ENCODE data around the gene WRAP73. TPM values are rescaled to one million over a fixed set of nuclear protein-coding genes. Genes with fewer than 3 reads are reported as not detected.

WRAP73 gene
- total and polyA plus RNA-seq, 9 of the 15 experiments (the other 6 are each of a cell fraction or from before 2014, with no cell fraction given) = 4.3 to 51.8 (median 30.1) TPM

DNA sequence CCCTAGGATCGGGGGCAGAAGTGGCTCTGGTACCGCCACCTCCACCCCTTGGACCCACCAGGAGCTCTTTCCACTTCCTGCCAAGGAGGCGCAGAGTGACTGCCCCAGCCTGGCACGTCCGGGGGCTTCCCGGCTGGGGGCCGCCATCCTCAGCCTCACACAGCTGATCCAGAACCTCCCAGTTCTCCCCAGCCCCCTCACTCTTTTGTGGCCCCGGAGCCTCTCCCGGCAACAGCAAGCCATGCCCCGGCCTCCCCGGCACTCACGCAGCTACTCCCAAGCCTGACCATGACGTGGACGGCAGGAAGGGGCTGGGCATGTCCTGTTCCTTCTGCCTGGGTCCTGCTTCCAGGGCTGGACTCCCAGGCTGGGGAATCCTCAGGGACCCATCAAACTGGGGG, 19.5 kb upstream of the WRAP73 start:
- H4K20me1 ChIP-seq (replicated peaks; ENCODE audit: control insufficient read depth, insufficient read depth, low read length) = peaks cover 51% of the 10 kb centered on the region
- no peak for FAIRE-seq
- no TSS peak for BruUV-seq (replicated peaks)
- DNase-seq (ENCODE audit: extremely low read depth in 1 of 4, low spot score in 3 of 4) = no peak
- 15% methylated on average over 13 of the region's 14 CpGs for WGBS (ENCODE audit: insufficient coverage, low coverage, missing lambda C conversion rate)
- ChIA-PET POLR2A (interaction anchor here (0.5 to 2.4 kb wide), 5 partner anchors 8 to 1823 kb away, joined by 3 to 7 read pairs (median 4); no protein-coding TSS in a partner anchor), CTCF (ENCODE audit: low intra/inter-chr PET ratio) (no interaction called here)
- H3K9me1 ChIP-seq (ENCODE audit: control insufficient read depth, insufficient read depth, low read length) = peaks cover 4% of the 10 kb centered on the region
- in situ Hi-C loops (cut with MboI) = no loop called here
- intact Hi-C loops (cut with micrococcal nuclease) = no loop called here
- H3K79me2 ChIP-seq (ENCODE audit: control insufficient read depth, insufficient read depth, low read length) = no peaks in the 10 kb centered on the region
- peaks cover 3 to 50% of the 10 kb centered on the region in 2 experiments; a peak in 3 of 5 replicates for H3K4me1 ChIP-seq (replicated peaks in 1 of 2; ENCODE audit: control insufficient read depth in 2 of 2, insufficient read depth in 2 of 2, low read length in 2 of 2)
- no peak overlapping the region for H3K27ac ChIP-seq (ENCODE audit: extremely low read depth, low read depth, low read length)
- no peak overlapping the region for H3K4me2 ChIP-seq (ENCODE audit: insufficient read depth, low read length)
- no peaks in the 10 kb centered on the region for H3K9me3 ChIP-seq (replicated peaks; ENCODE audit: control insufficient read depth, insufficient read depth, low read depth, low read length)
- no peak overlapping the region for H3K4me3 ChIP-seq
- no peak overlapping the region for H2AFZ ChIP-seq (ENCODE audit: low read depth, low read length)
- ATAC-seq = no peak
- peaks cover 45 to 66% of the 10 kb centered on the region in 2 experiments; a peak in 4 of 5 replicates for H3K27me3 ChIP-seq (ENCODE audit: control insufficient read depth in 2 of 2, insufficient read depth in 2 of 2, low read length in 2 of 2)
- no peaks in the 10 kb centered on the region for H3K36me3 ChIP-seq (ENCODE audit: control insufficient read depth, insufficient read depth, low read length)
- H3K9ac ChIP-seq (ENCODE audit: insufficient read depth in 1 of 2, low read depth in 2 of 2, low read length in 2 of 2) = no peak overlapping the region
- TF ChIP-seq, protein P1, sequence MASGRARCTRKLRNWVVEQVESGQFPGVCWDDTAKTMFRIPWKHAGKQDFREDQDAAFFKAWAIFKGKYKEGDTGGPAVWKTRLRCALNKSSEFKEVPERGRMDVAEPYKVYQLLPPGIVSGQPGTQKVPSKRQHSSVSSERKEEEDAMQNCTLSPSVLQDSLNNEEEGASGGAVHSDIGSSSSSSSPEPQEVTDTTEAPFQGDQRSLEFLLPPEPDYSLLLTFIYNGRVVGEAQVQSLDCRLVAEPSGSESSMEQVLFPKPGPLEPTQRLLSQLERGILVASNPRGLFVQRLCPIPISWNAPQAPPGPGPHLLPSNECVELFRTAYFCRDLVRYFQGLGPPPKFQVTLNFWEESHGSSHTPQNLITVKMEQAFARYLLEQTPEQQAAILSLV (tag; IDR thresholded peaks at IDR 0.05) = no peak
- TF ChIP-seq MXI1 (IDR thresholded peaks at IDR 0.05; ENCODE audit: low read depth, low read length) (no peak), ZNF316 (IDR thresholded peaks at IDR 0.05) (no peak), PTRF (tag; IDR thresholded peaks at IDR 0.05) (no peak), TCFL5 (CRISPR knock-in tag; conservative IDR thresholded peaks at IDR 0.05) (no peak), BACH1 (tag; IDR thresholded peaks at IDR 0.05) (no peak), MAFG (tag; conservative IDR thresholded peaks at IDR 0.05) (no peak)
- TF ChIP-seq, protein P2, sequence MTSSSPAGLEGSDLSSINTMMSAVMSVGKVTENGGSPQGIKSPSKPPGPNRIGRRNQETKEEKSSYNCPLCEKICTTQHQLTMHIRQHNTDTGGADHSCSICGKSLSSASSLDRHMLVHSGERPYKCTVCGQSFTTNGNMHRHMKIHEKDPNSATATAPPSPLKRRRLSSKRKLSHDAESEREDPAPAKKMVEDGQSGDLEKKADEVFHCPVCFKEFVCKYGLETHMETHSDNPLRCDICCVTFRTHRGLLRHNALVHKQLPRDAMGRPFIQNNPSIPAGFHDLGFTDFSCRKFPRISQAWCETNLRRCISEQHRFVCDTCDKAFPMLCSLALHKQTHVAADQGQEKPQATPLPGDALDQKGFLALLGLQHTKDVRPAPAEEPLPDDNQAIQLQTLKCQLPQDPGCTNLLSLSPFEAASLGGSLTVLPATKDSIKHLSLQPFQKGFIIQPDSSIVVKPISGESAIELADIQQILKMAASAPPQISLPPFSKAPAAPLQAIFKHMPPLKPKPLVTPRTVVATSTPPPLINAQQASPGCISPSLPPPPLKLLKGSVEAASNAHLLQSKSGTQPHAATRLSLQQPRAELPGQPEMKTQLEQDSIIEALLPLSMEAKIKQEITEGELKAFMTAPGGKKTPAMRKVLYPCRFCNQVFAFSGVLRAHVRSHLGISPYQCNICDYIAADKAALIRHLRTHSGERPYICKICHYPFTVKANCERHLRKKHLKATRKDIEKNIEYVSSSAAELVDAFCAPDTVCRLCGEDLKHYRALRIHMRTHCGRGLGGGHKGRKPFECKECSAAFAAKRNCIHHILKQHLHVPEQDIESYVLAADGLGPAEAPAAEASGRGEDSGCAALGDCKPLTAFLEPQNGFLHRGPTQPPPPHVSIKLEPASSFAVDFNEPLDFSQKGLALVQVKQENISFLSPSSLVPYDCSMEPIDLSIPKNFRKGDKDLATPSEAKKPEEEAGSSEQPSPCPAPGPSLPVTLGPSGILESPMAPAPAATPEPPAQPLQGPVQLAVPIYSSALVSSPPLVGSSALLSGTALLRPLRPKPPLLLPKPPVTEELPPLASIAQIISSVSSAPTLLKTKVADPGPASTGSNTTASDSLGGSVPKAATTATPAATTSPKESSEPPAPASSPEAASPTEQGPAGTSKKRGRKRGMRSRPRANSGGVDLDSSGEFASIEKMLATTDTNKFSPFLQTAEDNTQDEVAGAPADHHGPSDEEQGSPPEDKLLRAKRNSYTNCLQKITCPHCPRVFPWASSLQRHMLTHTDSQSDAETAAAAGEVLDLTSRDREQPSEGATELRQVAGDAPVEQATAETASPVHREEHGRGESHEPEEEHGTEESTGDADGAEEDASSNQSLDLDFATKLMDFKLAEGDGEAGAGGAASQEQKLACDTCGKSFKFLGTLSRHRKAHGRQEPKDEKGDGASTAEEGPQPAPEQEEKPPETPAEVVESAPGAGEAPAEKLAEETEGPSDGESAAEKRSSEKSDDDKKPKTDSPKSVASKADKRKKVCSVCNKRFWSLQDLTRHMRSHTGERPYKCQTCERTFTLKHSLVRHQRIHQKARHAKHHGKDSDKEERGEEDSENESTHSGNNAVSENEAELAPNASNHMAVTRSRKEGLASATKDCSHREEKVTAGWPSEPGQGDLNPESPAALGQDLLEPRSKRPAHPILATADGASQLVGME (CRISPR knock-in tag; IDR thresholded peaks at IDR 0.05) = no peak
- TF ChIP-seq, protein P3, sequence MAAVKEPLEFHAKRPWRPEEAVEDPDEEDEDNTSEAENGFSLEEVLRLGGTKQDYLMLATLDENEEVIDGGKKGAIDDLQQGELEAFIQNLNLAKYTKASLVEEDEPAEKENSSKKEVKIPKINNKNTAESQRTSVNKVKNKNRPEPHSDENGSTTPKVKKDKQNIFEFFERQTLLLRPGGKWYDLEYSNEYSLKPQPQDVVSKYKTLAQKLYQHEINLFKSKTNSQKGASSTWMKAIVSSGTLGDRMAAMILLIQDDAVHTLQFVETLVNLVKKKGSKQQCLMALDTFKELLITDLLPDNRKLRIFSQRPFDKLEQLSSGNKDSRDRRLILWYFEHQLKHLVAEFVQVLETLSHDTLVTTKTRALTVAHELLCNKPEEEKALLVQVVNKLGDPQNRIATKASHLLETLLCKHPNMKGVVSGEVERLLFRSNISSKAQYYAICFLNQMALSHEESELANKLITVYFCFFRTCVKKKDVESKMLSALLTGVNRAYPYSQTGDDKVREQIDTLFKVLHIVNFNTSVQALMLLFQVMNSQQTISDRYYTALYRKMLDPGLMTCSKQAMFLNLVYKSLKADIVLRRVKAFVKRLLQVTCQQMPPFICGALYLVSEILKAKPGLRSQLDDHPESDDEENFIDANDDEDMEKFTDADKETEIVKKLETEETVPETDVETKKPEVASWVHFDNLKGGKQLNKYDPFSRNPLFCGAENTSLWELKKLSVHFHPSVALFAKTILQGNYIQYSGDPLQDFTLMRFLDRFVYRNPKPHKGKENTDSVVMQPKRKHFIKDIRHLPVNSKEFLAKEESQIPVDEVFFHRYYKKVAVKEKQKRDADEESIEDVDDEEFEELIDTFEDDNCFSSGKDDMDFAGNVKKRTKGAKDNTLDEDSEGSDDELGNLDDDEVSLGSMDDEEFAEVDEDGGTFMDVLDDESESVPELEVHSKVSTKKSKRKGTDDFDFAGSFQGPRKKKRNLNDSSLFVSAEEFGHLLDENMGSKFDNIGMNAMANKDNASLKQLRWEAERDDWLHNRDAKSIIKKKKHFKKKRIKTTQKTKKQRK (IDR thresholded peaks at IDR 0.05; ENCODE audit: borderline replicate concordance, low read depth, low read length) = no peak
- TF ChIP-seq, protein P4, sequence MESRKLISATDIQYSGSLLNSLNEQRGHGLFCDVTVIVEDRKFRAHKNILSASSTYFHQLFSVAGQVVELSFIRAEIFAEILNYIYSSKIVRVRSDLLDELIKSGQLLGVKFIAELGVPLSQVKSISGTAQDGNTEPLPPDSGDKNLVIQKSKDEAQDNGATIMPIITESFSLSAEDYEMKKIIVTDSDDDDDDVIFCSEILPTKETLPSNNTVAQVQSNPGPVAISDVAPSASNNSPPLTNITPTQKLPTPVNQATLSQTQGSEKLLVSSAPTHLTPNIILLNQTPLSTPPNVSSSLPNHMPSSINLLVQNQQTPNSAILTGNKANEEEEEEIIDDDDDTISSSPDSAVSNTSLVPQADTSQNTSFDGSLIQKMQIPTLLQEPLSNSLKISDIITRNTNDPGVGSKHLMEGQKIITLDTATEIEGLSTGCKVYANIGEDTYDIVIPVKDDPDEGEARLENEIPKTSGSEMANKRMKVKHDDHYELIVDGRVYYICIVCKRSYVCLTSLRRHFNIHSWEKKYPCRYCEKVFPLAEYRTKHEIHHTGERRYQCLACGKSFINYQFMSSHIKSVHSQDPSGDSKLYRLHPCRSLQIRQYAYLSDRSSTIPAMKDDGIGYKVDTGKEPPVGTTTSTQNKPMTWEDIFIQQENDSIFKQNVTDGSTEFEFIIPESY (CRISPR knock-in tag; IDR thresholded peaks at IDR 0.05) = no peak
